ENCODE results near the gene CDNF.

GRCh38 chr10:14800397-14800796, 37.4 kb downstream of the CDNF start:
- TF ChIP-seq POLR2A (IDR thresholded peaks at IDR 0.05) (no peak), CTCF (IDR thresholded peaks at IDR 0.05) (no peak), POLR2AphosphoS5 (IDR thresholded peaks at IDR 0.05; ENCODE audit: insufficient read depth in 1 of 2, low read depth in 1 of 2) (no peak)

All from vagina (tissue), 2 donors.